SU-DHL-6 (cell line): Measurements from ENCODE around the gene SCAMP2.

Experiments
- CTCF ChIP-seq: fragments of 200-600 bp; sonication (generic); IDR thresholded peaks from one replicate; pipeline ENCODE4 v1.5.1; 2017; ENCODE audit warnings: antibody characterized with exemption, mild to moderate bottlenecking, low read length, moderate library complexity; ENCODE audit not compliant: insufficient read depth, poor library complexity, severe bottlenecking
- EZH2phosphoT487 ChIP-seq: fragments of 200-600 bp; sonication (generic), shearing (Covaris generic); conservative IDR thresholded peaks from 2 replicates; pipeline ENCODE4 v1.6.1; 2018; ENCODE audit warnings: mild to moderate bottlenecking, antibody characterized with exemption, low read length, moderate library complexity, mixed read lengths

DNA sequence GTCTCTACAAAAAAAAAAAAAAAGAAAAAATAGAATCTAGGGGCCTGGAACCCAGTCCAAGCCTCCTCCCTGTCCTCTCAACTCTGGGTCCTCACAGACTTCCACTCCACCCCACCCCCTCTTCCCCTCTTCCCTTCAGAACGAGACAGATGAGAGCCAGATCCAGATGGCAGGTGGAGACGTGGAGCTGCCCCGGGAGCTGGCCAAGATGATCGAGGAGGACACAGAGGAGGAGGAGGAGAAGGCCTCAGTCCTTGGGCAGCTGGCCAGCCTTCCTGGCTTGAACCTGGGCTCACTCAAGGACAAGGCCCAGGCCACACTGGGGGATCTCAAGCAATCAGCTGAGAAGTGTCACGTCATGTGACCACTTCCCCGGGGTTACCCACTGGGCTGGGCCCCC, 43.2 kb downstream of the SCAMP2 start:
- TF ChIP-seq CTCF (no peak), EZH2phosphoT487 (no peak)
